ENCODE results near the gene IQSEC3.

DNA sequence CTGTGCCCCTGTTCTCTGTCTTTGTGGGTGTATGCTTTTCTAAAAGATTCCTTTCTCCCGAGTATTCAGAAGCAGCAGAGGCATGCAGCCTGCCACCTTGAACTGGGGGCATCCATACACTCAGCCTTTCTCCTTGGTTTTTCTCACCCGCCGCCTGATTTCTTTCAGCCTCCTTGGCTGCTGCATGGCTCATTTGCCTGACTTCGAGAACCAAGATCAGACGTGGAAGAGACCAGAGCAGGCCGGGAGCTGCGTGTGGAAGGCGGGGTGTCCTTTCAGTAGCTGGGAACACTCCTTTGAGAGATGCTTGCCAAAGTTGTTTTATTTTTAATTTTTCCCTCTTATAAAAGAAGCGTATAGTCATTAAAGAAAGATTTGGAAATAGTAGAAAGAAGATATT lies 94.3 kb downstream of the IQSEC3 start:
- no peak for TF ChIP-seq CTCF (IDR thresholded peaks at IDR 0.05; ENCODE audit: poor library complexity, severe bottlenecking)
- no peak for TF ChIP-seq EP300 (conservative IDR thresholded peaks at IDR 0.05; ENCODE audit: poor library complexity, severe bottlenecking)
- TF ChIP-seq EZH2 (IDR thresholded peaks at IDR 0.05; ENCODE audit: borderline replicate concordance, insufficient read depth, low read length, poor library complexity, severe bottlenecking) = no peak
- TF ChIP-seq, protein P1, sequence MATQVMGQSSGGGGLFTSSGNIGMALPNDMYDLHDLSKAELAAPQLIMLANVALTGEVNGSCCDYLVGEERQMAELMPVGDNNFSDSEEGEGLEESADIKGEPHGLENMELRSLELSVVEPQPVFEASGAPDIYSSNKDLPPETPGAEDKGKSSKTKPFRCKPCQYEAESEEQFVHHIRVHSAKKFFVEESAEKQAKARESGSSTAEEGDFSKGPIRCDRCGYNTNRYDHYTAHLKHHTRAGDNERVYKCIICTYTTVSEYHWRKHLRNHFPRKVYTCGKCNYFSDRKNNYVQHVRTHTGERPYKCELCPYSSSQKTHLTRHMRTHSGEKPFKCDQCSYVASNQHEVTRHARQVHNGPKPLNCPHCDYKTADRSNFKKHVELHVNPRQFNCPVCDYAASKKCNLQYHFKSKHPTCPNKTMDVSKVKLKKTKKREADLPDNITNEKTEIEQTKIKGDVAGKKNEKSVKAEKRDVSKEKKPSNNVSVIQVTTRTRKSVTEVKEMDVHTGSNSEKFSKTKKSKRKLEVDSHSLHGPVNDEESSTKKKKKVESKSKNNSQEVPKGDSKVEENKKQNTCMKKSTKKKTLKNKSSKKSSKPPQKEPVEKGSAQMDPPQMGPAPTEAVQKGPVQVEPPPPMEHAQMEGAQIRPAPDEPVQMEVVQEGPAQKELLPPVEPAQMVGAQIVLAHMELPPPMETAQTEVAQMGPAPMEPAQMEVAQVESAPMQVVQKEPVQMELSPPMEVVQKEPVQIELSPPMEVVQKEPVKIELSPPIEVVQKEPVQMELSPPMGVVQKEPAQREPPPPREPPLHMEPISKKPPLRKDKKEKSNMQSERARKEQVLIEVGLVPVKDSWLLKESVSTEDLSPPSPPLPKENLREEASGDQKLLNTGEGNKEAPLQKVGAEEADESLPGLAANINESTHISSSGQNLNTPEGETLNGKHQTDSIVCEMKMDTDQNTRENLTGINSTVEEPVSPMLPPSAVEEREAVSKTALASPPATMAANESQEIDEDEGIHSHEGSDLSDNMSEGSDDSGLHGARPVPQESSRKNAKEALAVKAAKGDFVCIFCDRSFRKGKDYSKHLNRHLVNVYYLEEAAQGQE (IDR thresholded peaks at IDR 0.05; ENCODE audit: borderline replicate concordance) = no peak

All from neural cell (in vitro differentiated cells).